IMR-90 (cell line): ENCODE measurements around the gene SIGLEC9. TPM values are rescaled to one million over a fixed set of nuclear protein-coding genes. Genes with fewer than 3 reads are reported as not detected.

Experiments used
- ATAC-seq: fragments of 200-7000 bp; cut with Tn5 transposase; 2 replicates; pipeline ENCODE4 v1.9.1; 2020; ENCODE audit warnings: low read depth, mild to moderate bottlenecking, moderate library complexity
- BruUV-seq: library from RNA; stranded (reverse); fragments of 400-500 nt; replicated peaks from 2 replicates; lab custom pipeline; 2021; lab: Mats Ljungman, UMichigan
- CTCF ChIA-PET: fragments of 300-600 bp; formaldehyde crosslinking; extraction: SDS; loops from one replicate; lab custom pipeline; 2021; ENCODE audit warnings: antibody characterized with exemption; lab: Yijun Ruan, JAX
- POLR2A ChIA-PET: fragments of 300-600 bp; sonication (Branson Sonifier 250); formaldehyde crosslinking; loops from one replicate; lab custom pipeline; 2022; ENCODE audit warnings: antibody characterized with exemption; ENCODE audit not compliant: unreplicated experiment; lab: Charles Lee
- DNase-seq: peaks from one replicate; pipeline ENCODE4 v3.0.0; 2013
- H2AFZ ChIP-seq: replicated peaks from 2 replicates; pipeline ENCODE3; 2013; ENCODE audit warnings: low read length, mild to moderate bottlenecking; ENCODE audit not compliant: poor library complexity
- H2AK5ac ChIP-seq: 2 replicates; pipeline ENCODE4 v1.6.1; 2013; ENCODE audit warnings: low read depth, low read length, inconsistent platforms
- H2AK9ac ChIP-seq: replicated peaks from 2 replicates; pipeline ENCODE3; 2013; ENCODE audit warnings: mild to moderate bottlenecking, low read depth, low read length, moderate library complexity; ENCODE audit not compliant: poor library complexity
- H2BK120ac ChIP-seq: 2 replicates; pipeline ENCODE4 v1.6.1; 2013; ENCODE audit warnings: low read depth, low read length, inconsistent platforms
- H2BK15ac ChIP-seq: 3 replicates; pipeline ENCODE4 v1.6.1; 2013; ENCODE audit warnings: low read depth, low read length, inconsistent platforms
- H2BK20ac ChIP-seq: 2 replicates; pipeline ENCODE4 v1.6.1; 2013; ENCODE audit warnings: low read depth, mild to moderate bottlenecking, inconsistent platforms, low read length, moderate library complexity
- H2BK5ac ChIP-seq: 2 replicates; pipeline ENCODE4 v1.6.1; 2013; ENCODE audit warnings: mild to moderate bottlenecking, low read depth, low read length, inconsistent platforms; ENCODE audit not compliant: poor library complexity, severe bottlenecking
- H3K14ac ChIP-seq: replicated peaks from 2 replicates; pipeline ENCODE4 v1.6.1; 2013; ENCODE audit warnings: low read depth, low read length, inconsistent platforms
- H3K18ac ChIP-seq: 2 replicates; pipeline ENCODE4 v1.6.1; 2013; ENCODE audit warnings: low read depth, low read length, control low read depth
- H3K23ac ChIP-seq: 2 replicates; pipeline ENCODE4 v1.6.1; 2013; ENCODE audit warnings: low read depth, low read length, inconsistent platforms
- H3K27ac ChIP-seq: 2 replicates; pipeline ENCODE4 v1.5.1; 2013; ENCODE audit warnings: mild to moderate bottlenecking, control low read depth, low read length; ENCODE audit not compliant: insufficient read depth
- H3K27me3 ChIP-seq: 2 replicates; pipeline ENCODE4 v1.6.1; 2013; ENCODE audit warnings: low read length; ENCODE audit not compliant: control insufficient read depth, insufficient read depth
- H3K36me3 ChIP-seq: 2 replicates; pipeline ENCODE4 v1.6.1; 2013; ENCODE audit warnings: low read length, mixed read lengths; ENCODE audit not compliant: control insufficient read depth, insufficient read depth
- H3K4ac ChIP-seq: 2 replicates; pipeline ENCODE4 v1.6.1; 2013; ENCODE audit warnings: low read depth, low read length, inconsistent platforms
- H3K4me1 ChIP-seq: 2 replicates; pipeline ENCODE4 v1.6.1; 2013; ENCODE audit warnings: low read length, mixed read lengths; ENCODE audit not compliant: control insufficient read depth, insufficient read depth
- H3K4me2 ChIP-seq: 2 replicates; pipeline ENCODE4 v1.6.1; 2013; ENCODE audit warnings: low read depth, mild to moderate bottlenecking, control low read depth, low read length, moderate library complexity
- H3K4me3 ChIP-seq: 2 replicates; pipeline ENCODE4 v1.5.1; 2013; ENCODE audit warnings: low read depth, mild to moderate bottlenecking, control low read depth, low read length, moderate library complexity; ENCODE audit not compliant: insufficient read depth
- H3K56ac ChIP-seq: 2 replicates; pipeline ENCODE4 v1.6.1; 2013; ENCODE audit warnings: low read length, inconsistent platforms; ENCODE audit not compliant: insufficient read depth; ENCODE audit errors: extremely low read depth
- H3K79me1 ChIP-seq, 2 experiments: 2 replicates each; pipeline ENCODE4 v1.6.1; 2013; ENCODE audit warnings: low read length in 2 of 2, inconsistent platforms in 1 of 2, low read depth in 1 of 2
- H3K9ac ChIP-seq: 2 replicates; pipeline ENCODE4 v1.6.1; 2013; ENCODE audit warnings: low read depth, low read length, control low read depth
- H3K9me1 ChIP-seq: 2 replicates; pipeline ENCODE4 v1.6.1; 2013; ENCODE audit warnings: low read length, inconsistent platforms; ENCODE audit not compliant: insufficient read depth
- H3K9me3 ChIP-seq: 2 replicates; pipeline ENCODE4 v1.6.1; 2013; ENCODE audit warnings: low read length; ENCODE audit not compliant: control insufficient read depth, insufficient read depth
- H4K20me1 ChIP-seq: 2 replicates; pipeline ENCODE4 v1.6.1; 2013; ENCODE audit warnings: low read length, inconsistent platforms; ENCODE audit not compliant: insufficient read depth
- H4K5ac ChIP-seq: 2 replicates; pipeline ENCODE4 v1.6.1; 2013; ENCODE audit warnings: mild to moderate bottlenecking, low read depth, low read length, control low read depth
- H4K8ac ChIP-seq, 2 experiments: 2 replicates each; pipeline ENCODE4 v1.6.1; 2013; ENCODE audit warnings: low read depth in 2 of 2, low read length in 2 of 2, control low read depth in 1 of 2, inconsistent platforms in 1 of 2
- H4K91ac ChIP-seq: 2 replicates; pipeline ENCODE4 v1.6.1; 2013; ENCODE audit warnings: low read depth, low read length, inconsistent platforms; ENCODE audit not compliant: insufficient read depth
- BHLHE40 ChIP-seq: fragments of 150-350 bp; IDR thresholded peaks from 2 replicates; pipeline ENCODE4 v1.6.1; 2016; ENCODE audit warnings: mild to moderate bottlenecking, low read depth, low read length
- CEBPB ChIP-seq: IDR thresholded peaks from 2 replicates; pipeline ENCODE4 v1.6.1; 2012; ENCODE audit warnings: low read depth, low read length, improper control_type of control experiment
- CHD1 ChIP-seq: IDR thresholded peaks from 2 replicates; pipeline ENCODE4 v1.6.1; 2012; ENCODE audit warnings: low read depth, low read length, improper control_type of control experiment
- FOS ChIP-seq: fragments of 150-350 bp; IDR thresholded peaks from 2 replicates; pipeline ENCODE4 v1.6.1; 2016; ENCODE audit warnings: low read depth, low read length
- MAFK ChIP-seq: IDR thresholded peaks from 2 replicates; pipeline ENCODE4 v1.6.1; 2012; ENCODE audit warnings: low read depth, low read length, improper control_type of control experiment
- MAZ ChIP-seq: IDR thresholded peaks from 2 replicates; pipeline ENCODE4 v1.6.1; 2012; ENCODE audit warnings: low read depth, mild to moderate bottlenecking, low read length, improper control_type of control experiment, moderate library complexity, borderline replicate concordance
- MXI1 ChIP-seq: IDR thresholded peaks from 2 replicates; pipeline ENCODE4 v1.6.1; 2012; ENCODE audit warnings: low read depth, mild to moderate bottlenecking, low read length, moderate library complexity, borderline replicate concordance
- NFE2L2 ChIP-seq: fragments of 150-350 bp; IDR thresholded peaks from 2 replicates; pipeline ENCODE4 v1.6.1; 2016; ENCODE audit warnings: low read depth, mild to moderate bottlenecking, low read length
- POLR2A ChIP-seq: IDR thresholded peaks from 2 replicates; pipeline ENCODE4 v1.6.1; 2012; ENCODE audit warnings: mild to moderate bottlenecking, low read depth, low read length
- RAD21 ChIP-seq: IDR thresholded peaks from 2 replicates; pipeline ENCODE4 v1.6.1; 2012; ENCODE audit warnings: low read length, improper control_type of control experiment
- RCOR1 ChIP-seq: IDR thresholded peaks from 2 replicates; pipeline ENCODE4 v1.6.1; 2012; ENCODE audit warnings: mild to moderate bottlenecking, low read length, improper control_type of control experiment; ENCODE audit not compliant: insufficient replicate concordance
- RFX5 ChIP-seq: IDR thresholded peaks from 2 replicates; pipeline ENCODE4 v1.8.0; 2012; ENCODE audit warnings: low read depth, mild to moderate bottlenecking, low read length, moderate library complexity
- SMC3 ChIP-seq: fragments of 150-350 bp; IDR thresholded peaks from 2 replicates; pipeline ENCODE4 v1.6.1; 2016; ENCODE audit warnings: low read depth, mild to moderate bottlenecking, antibody characterized with exemption, low read length, moderate library complexity
- WGBS, 2 experiments: methylation state at CpG; one replicate each; pipeline versions ENCODE4 v1.1.5 to v1.1.7; 2013; ENCODE audit warnings: missing lambda C conversion rate in 2 of 2; ENCODE audit not compliant: insufficient read length in 1 of 2; ENCODE audit errors: extremely low coverage in 2 of 2; 5-methylcytosine and 5-hydroxymethylcytosine counted together
- dilution Hi-C: fragments of 300-500 bp; cut with HindIII; formaldehyde crosslinking; loops from one replicate; pipeline ENCODE4 v1.14.3; 2018; ENCODE audit warnings: low sequenced_read_pairs; ENCODE audit not compliant: unreplicated experiment
- in situ Hi-C: fragments of 300-500 bp; cut with MboI; formaldehyde crosslinking; loops from 3 replicates; pipeline ENCODE4 v1.14.3; 2019; ENCODE audit warnings: low sequenced_read_pairs, inconsistent platforms, mixed read lengths
- intact Hi-C: fragments of 100-400 bp; cut with micrococcal nuclease; formaldehyde crosslinking; loops from 2 replicates; pipeline ENCODE4 v1.10.0; 2022
- polyA plus RNA-seq, 3 experiments: library from polyadenylated mRNA; depleted of rRNA; stranded (reverse); fragments of >200 nt; gene quantifications; 2 replicates each; pipeline ENCODE4 v1.2.3, GENCODE V29; 2012; ENCODE audit warnings: low replicate concordance in 1 of 3
- total RNA-seq: library from RNA; depleted of rRNA; stranded (reverse); fragments of >200 nt; gene quantifications from 2 replicates; pipeline ENCODE4 v1.2.3, GENCODE V29; 2012
- TF ChIP-seq, protein P1 (sequence below): conservative IDR thresholded peaks from 2 replicates; pipeline ENCODE4 v1.5.1; 2012; ENCODE audit warnings: mild to moderate bottlenecking, low read depth, low read length, improper control_type of control experiment
- TF ChIP-seq, protein P2 (sequence below): fragments of 150-350 bp; IDR thresholded peaks from 2 replicates; pipeline ENCODE4 v1.6.1; 2017; ENCODE audit warnings: mild to moderate bottlenecking, antibody characterized with exemption, low read length, low read depth
- TF ChIP-seq, protein P3 (sequence below): fragments of 150-350 bp; IDR thresholded peaks from 2 replicates; pipeline ENCODE4 v1.6.1; 2016; ENCODE audit warnings: low read depth, mild to moderate bottlenecking, low read length, moderate library complexity, borderline replicate concordance

SIGLEC9 gene
- total and polyA plus RNA-seq, 2 of the 4 experiments (the other 2 are of a cell fraction): 0.03 TPM; not detected in 1

DNA sequence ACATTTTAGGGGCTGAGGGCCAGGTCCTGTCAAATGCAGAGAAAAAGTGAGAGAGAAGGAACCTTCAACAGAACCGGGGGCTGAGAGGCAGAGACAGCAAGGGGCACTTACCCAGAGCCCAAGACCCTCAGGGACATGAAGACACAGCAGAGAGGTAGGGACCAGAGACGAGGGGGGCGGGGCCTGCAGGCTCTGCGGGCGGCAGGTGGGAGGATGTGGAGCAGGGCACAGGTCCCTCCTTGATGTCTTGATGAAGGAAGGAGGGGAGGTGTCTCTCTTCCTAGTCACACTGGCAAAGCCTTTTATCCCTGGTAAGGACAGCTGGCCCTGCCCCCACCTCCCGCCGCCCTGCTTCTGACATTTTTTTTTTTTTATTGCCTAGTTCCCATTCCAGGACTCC, 42.1 kb upstream of the SIGLEC9 start, which contains the start of gene KLK14:
KLK14 (minus strand) TSS at position 277 of the 400 bp plus-strand sequence; CDS start at position 4, 273 bp downstream.
- H3K4me3 ChIP-seq: no peak within 1 kb of the TSS
- H3K4me1 ChIP-seq: no peaks in the 10 kb centered on the region
- no peak within 1 kb of the TSS for H3K27ac ChIP-seq
- no peak within 1 kb of the TSS for H2BK15ac ChIP-seq
- H3K23ac ChIP-seq: no peak within 1 kb of the TSS
- H3K9me3 ChIP-seq: no peaks in the 10 kb centered on the region; the same call in none of the 2 replicates
- no peak within 1 kb of the TSS for H4K91ac ChIP-seq
- no peaks in the 10 kb centered on the region for H3K79me1 ChIP-seq
- H2AFZ ChIP-seq: no peak within 1 kb of the TSS
- H3K56ac ChIP-seq: no peak within 1 kb of the TSS
- in situ Hi-C loops (no loop called here), dilution Hi-C loops (no loop called here), intact Hi-C loops (no loop called here)
- no peak within 1 kb of the TSS for H2AK9ac ChIP-seq
- no peak within 1 kb of the TSS for H2BK5ac ChIP-seq
- no peaks in the 10 kb centered on the region for H3K27me3 ChIP-seq
- H3K18ac ChIP-seq: no peak within 1 kb of the TSS
- H2BK120ac ChIP-seq: no peak within 1 kb of the TSS
- CTCF ChIA-PET: no interaction called here
- POLR2A ChIA-PET: no interaction called here
- H3K4ac ChIP-seq: no peak within 1 kb of the TSS
- TF ChIP-seq, protein P1, sequence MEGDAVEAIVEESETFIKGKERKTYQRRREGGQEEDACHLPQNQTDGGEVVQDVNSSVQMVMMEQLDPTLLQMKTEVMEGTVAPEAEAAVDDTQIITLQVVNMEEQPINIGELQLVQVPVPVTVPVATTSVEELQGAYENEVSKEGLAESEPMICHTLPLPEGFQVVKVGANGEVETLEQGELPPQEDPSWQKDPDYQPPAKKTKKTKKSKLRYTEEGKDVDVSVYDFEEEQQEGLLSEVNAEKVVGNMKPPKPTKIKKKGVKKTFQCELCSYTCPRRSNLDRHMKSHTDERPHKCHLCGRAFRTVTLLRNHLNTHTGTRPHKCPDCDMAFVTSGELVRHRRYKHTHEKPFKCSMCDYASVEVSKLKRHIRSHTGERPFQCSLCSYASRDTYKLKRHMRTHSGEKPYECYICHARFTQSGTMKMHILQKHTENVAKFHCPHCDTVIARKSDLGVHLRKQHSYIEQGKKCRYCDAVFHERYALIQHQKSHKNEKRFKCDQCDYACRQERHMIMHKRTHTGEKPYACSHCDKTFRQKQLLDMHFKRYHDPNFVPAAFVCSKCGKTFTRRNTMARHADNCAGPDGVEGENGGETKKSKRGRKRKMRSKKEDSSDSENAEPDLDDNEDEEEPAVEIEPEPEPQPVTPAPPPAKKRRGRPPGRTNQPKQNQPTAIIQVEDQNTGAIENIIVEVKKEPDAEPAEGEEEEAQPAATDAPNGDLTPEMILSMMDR: no peak
- TF ChIP-seq NFE2L2: no peak
- TF ChIP-seq MAFK: no peak
- no peak for TF ChIP-seq CEBPB
- no peak for TF ChIP-seq RCOR1
- no peak for TF ChIP-seq MXI1
- TF ChIP-seq RAD21: no peak
- TF ChIP-seq, protein P2, sequence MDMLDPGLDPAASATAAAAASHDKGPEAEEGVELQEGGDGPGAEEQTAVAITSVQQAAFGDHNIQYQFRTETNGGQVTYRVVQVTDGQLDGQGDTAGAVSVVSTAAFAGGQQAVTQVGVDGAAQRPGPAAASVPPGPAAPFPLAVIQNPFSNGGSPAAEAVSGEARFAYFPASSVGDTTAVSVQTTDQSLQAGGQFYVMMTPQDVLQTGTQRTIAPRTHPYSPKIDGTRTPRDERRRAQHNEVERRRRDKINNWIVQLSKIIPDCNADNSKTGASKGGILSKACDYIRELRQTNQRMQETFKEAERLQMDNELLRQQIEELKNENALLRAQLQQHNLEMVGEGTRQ: no peak
- TF ChIP-seq FOS: no peak
- no peak for TF ChIP-seq POLR2A
- TF ChIP-seq SMC3: no peak
- no peak for TF ChIP-seq RFX5
- no peak for TF ChIP-seq BHLHE40
- TF ChIP-seq MAZ: no peak
- TF ChIP-seq CHD1: no peak
- TF ChIP-seq, protein P3, sequence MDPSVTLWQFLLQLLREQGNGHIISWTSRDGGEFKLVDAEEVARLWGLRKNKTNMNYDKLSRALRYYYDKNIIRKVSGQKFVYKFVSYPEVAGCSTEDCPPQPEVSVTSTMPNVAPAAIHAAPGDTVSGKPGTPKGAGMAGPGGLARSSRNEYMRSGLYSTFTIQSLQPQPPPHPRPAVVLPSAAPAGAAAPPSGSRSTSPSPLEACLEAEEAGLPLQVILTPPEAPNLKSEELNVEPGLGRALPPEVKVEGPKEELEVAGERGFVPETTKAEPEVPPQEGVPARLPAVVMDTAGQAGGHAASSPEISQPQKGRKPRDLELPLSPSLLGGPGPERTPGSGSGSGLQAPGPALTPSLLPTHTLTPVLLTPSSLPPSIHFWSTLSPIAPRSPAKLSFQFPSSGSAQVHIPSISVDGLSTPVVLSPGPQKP: no peak
- no peak within 1 kb of the TSS for H3K9ac ChIP-seq
- no peaks in the 10 kb centered on the region for H4K20me1 ChIP-seq
- DNase-seq: no peak
- no TSS peak for BruUV-seq
- no peaks in the 10 kb centered on the region for H3K9me1 ChIP-seq
- no peak within 1 kb of the TSS for H4K5ac ChIP-seq
- WGBS, 2 experiments: 11% methylated on average over 1 of the region's 7 CpGs; no CpG with 5 or more reads in 1 of the 2 experiments
- H4K8ac ChIP-seq: no peak within 1 kb of the TSS
- H3K14ac ChIP-seq: no peak within 1 kb of the TSS
- no peak within 1 kb of the TSS for H3K4me2 ChIP-seq
- H2BK20ac ChIP-seq: no peak within 1 kb of the TSS
- no peak for ATAC-seq
- no peak within 1 kb of the TSS for H2AK5ac ChIP-seq
- no peaks in the 10 kb centered on the region for H3K36me3 ChIP-seq
